Activated CD8-positive, alpha-beta T cell treated with anti-CD3 and anti-CD28 coated beads for 36 hours (primary cell): ENCODE results near the gene UBR2. TPM values are rescaled to one million over a fixed set of nuclear protein-coding genes. Genes with fewer than 3 reads are reported as not detected.
"Not testable (repeated sequence)": the region's sequence is repeated elsewhere in the genome, so short reads cannot be mapped to it uniquely, and the experiment has no call there.

Experiments used
- ATAC-seq: fragments of 200-7000 bp; cut with Tn5 transposase; one replicate; pipeline ENCODE4 v1.10.0; 2021; ENCODE audit warnings: mild to moderate bottlenecking, moderate library complexity
- CTCF ChIA-PET: fragments of 350-600 bp; sonication (Branson Sonifier 250); formaldehyde crosslinking; loops from one replicate; lab custom pipeline; 2021; ENCODE audit warnings: antibody characterized with exemption; lab: Charles Lee
- POLR2A ChIA-PET: fragments of 350-600 bp; sonication (Branson Sonifier 250); formaldehyde crosslinking; loops from one replicate; lab custom pipeline; 2021; ENCODE audit warnings: antibody characterized with exemption; lab: Charles Lee
- DNase-seq: peaks from one replicate; pipeline ENCODE4 v3.0.0-alpha.2; 2020
- H3K27ac Mint-ChIP-seq: one replicate; pipeline ENCODE4 v1.8.0; 2021; ENCODE audit warnings: mild to moderate bottlenecking, mixed read lengths
- H3K27me3 Mint-ChIP-seq: one replicate; pipeline ENCODE4 v1.8.0; 2021; ENCODE audit warnings: mixed read lengths
- H3K36me3 Mint-ChIP-seq: one replicate; pipeline ENCODE4 v1.8.0; 2021; ENCODE audit warnings: low read depth, mixed read lengths
- H3K4me1 Mint-ChIP-seq: one replicate; pipeline ENCODE4 v1.8.0; 2021; ENCODE audit warnings: low read depth, mixed read lengths
- H3K4me3 Mint-ChIP-seq: one replicate; pipeline ENCODE4 v1.8.0; 2021; ENCODE audit warnings: mild to moderate bottlenecking, moderate library complexity, mixed read lengths
- H3K9me3 Mint-ChIP-seq: one replicate; pipeline ENCODE4 v1.8.0; 2021; ENCODE audit warnings: mixed read lengths
- CTCF ChIP-seq: fragments of 200-600 bp; IDR thresholded peaks from one replicate; pipeline ENCODE4 v1.8.0; 2022; ENCODE audit warnings: antibody characterized with exemption, mild to moderate bottlenecking
- intact Hi-C: fragments of 100-400 bp; cut with micrococcal nuclease; formaldehyde crosslinking; loops from one replicate; pipeline ENCODE4 v1.10.0; 2022
- total RNA-seq, 2 experiments: library from RNA; stranded (reverse); gene quantifications; one replicate each; pipeline ENCODE4 v1.2.3, GENCODE V29; 2021

Gene UBR2
- total RNA-seq, 2 experiments from 2014 or later: 24.5 to 25.8 TPM

GRCh38 chr6:42653851-42654250, 90.0 kb downstream of the UBR2 start:
- H3K9me3 Mint-ChIP-seq: no peaks in the 10 kb centered on the region
- no peak for TF ChIP-seq CTCF
- H3K27ac Mint-ChIP-seq: peak overlapping the region; percentile 40
- intact Hi-C loops: no loop called here
- ChIA-PET POLR2A (interaction anchor here (1.2 kb wide), 1 partner anchor 92 kb away, joined by 4 read pairs; the partner anchor contains the start of gene TBCC), CTCF (interaction anchor here (0.7 to 1.4 kb wide), 4 partner anchors 11 to 246 kb away, joined by 3 to 5 read pairs (median 3); no protein-coding TSS in a partner anchor)
- DNase-seq (no peak), ATAC-seq (no peak)
- no peaks in the 10 kb centered on the region for H3K27me3 Mint-ChIP-seq
- no peaks in the 10 kb centered on the region for H3K4me1 Mint-ChIP-seq
- peaks cover 25% of the 10 kb centered on the region for H3K36me3 Mint-ChIP-seq
- H3K4me3 Mint-ChIP-seq: no peak overlapping the region

- H3K4me3 Mint-ChIP-seq: no peak overlapping the region
- H3K27ac Mint-ChIP-seq: no peak overlapping the region
- ATAC-seq (no peak), DNase-seq (no peak)
- H3K9me3 Mint-ChIP-seq: no peaks in the 10 kb centered on the region
- ChIA-PET CTCF (interaction anchor here (1.0 to 8.2 kb wide), 2 partner anchors 66 to 216 kb away, joined by 4 to 89 read pairs; no protein-coding TSS in a partner anchor), POLR2A (no interaction called here)
- no peaks in the 10 kb centered on the region for H3K27me3 Mint-ChIP-seq
- H3K4me1 Mint-ChIP-seq: no peaks in the 10 kb centered on the region
- no peak for TF ChIP-seq CTCF
- H3K36me3 Mint-ChIP-seq: peaks cover 32% of the 10 kb centered on the region
- intact Hi-C loops: loop anchor here (2.0 to 5.0 kb wide), 3 partner anchors 67 to 237 kb away; partner anchors contain the start of gene RPL7L1
Observed at GRCh38 chr6:42659806-42660205, 96.0 kb downstream of the UBR2 start.

- POLR2A ChIA-PET: interaction anchor here (1.4 kb wide), 1 partner anchor 229 kb away, joined by 5 read pairs; a partner anchor contains a TSS
- Mint-ChIP-seq H3K4me1 (no peaks in the 10 kb centered on the region), H3K27ac (peak overlapping the region; percentile 37), H3K36me3 (peaks cover 27% of the 10 kb centered on the region), H3K27me3 (no peaks in the 10 kb centered on the region), H3K4me3 (no peak overlapping the region), H3K9me3 (no peaks in the 10 kb centered on the region)
- ATAC-seq: peak; percentile 91
- TF ChIP-seq CTCF: peak; percentile 91
- intact Hi-C loops: loop anchor here (2.0 to 5.0 kb wide), 3 partner anchors 65 to 236 kb away; partner anchors contain the start of gene RPL7L1
- DNase-seq: peak; percentile 93
- CTCF ChIA-PET: interaction anchor here (0.6 to 8.2 kb wide), 47 partner anchors 8 to 478 kb away, joined by 3 to 89 read pairs (median 5); partner anchors contain the start of genes CNPY3, PRPH2 and RPL7L1
Observed at GRCh38 chr6:42661540-42662153, 97.8 kb downstream of the UBR2 start.

- Mint-ChIP-seq H3K4me3 (no peak overlapping the region), H3K4me1 (no peaks in the 10 kb centered on the region), H3K27me3 (no peaks in the 10 kb centered on the region), H3K27ac (no peak overlapping the region), H3K9me3 (no peaks in the 10 kb centered on the region), H3K36me3 (peaks cover 27% of the 10 kb centered on the region)
- POLR2A ChIA-PET: interaction anchor here (1.0 kb wide), 1 partner anchor 215 kb away, joined by 3 read pairs; the partner anchor contains the start of gene RPL7L1
- intact Hi-C loops: loop anchor here (5.0 kb wide), 2 partner anchors 213 to 233 kb away; partner anchors contain the start of gene RPL7L1
- no peak for TF ChIP-seq CTCF
- no peak for DNase-seq
- no peak for ATAC-seq
- CTCF ChIA-PET: interaction anchor here (0.6 to 8.2 kb wide), 5 partner anchors 11 to 215 kb away, joined by 3 to 89 read pairs (median 5); partner anchors contain the start of gene RPL7L1
Observed at GRCh38 chr6:42664718-42665117, 100.9 kb downstream of the UBR2 start.

- DNase-seq, H3K4me3 Mint-ChIP-seq, H3K27ac Mint-ChIP-seq, H3K9me3 Mint-ChIP-seq, intact Hi-C loops, H3K27me3 Mint-ChIP-seq, ATAC-seq: not testable (repeated sequence)
- CTCF ChIA-PET: interaction anchor here (1.3 to 1.5 kb wide), 2 partner anchors 13 kb away, joined by 6 to 7 read pairs; no protein-coding TSS in a partner anchor
- POLR2A ChIA-PET: interaction anchor here (1.0 kb wide), 1 partner anchor 25 kb away, joined by 4 read pairs; no protein-coding TSS in a partner anchor
- peaks cover 43% of the 10 kb centered on the region for H3K36me3 Mint-ChIP-seq
- peaks cover 11% of the 10 kb centered on the region for H3K4me1 Mint-ChIP-seq
Observed at GRCh38 chr6:42674368-42674767, 110.5 kb downstream of the UBR2 start.
